ENCODE data around the gene STAMBP.
"Not testable (repeated sequence)": the region's sequence is repeated elsewhere in the genome, so short reads cannot be mapped to it uniquely, and the experiment has no call there.

Gene STAMBP
- total RNA-seq, result 23.9 to 45.3 (median 37.9) reads per million in 18 experiments

DNA sequence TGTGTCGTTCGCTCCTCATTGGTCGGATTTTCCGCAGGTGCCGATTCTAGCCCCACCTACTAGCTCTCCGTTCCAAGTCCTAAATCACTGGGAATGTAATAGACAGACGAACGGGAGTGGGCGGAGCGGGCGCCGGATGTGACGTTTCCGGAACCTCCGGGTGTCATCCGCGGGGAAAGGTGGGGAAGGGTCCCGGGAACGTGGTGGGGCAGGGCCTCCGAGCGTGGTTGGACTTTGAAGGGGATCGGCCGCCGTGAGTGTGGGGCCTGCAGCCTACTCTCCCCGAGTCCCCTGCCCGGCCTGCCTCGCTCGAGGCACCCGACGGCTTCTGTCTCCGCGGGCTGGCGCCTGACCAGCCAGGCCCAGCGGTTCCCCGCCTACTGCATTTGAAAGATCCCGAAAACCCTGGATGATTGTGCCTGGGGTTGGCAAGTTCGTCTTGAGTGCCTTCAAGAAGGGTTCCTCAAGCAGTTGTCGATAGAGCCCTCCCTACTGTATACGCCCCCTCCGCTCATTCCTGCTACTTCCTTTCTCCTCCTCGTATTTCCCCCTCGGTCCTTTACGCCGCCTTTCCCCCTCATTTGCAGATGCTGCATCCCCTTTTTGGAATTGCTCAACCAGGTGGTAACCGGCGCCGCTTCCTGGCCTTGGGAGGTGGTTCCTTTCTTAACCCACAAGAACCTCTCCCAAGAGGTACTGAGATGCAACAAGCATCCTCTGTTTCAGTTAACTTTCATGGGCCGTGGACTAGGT is at the start of gene STAMBP:
TSS of gene STAMBP (plus strand) at position 144 of the 753 bp plus-strand sequence. CDS start 1,896 bp downstream, outside the sequence.
- DNase-seq, result peak; percentile 98

DNA sequence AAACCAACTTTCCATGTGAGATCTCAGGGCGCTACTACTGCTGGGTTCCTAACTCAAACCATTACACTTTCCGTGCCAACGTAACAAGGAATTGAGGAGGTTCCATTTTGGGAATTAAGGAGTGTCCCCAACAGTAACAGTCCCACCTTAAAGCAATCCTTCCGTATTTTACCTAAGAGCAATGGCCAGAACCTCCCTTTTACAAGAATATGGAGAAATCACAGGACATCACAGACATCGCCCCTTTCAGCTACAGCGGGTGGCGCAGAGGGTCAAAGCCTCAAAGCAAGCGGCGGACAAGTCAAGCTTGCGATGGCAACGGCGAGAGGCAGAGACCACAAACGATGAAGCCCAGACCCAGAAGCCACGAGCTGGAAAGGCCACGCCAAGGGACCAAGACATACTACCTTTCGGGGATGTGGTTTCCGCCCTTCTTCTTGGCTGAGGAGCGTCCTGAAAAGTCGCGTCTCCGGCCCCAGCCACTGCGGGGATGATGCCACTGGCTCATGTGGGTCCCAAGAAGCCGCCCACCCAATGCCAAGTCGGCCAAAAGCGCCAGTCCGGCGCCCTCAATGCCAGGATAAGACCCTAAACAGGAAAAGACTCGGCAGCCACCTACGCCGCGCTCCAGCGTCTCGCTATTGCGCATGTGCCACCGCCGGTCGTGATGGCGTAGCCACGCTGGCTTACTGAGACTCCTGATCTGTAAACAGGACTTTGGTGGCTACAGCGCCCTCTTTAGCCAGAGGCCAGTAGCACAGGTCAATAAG is 49.1 kb upstream of the STAMBP start, which contains the start of gene DUSP11:
TSS of gene DUSP11 (minus strand) at position 637 of the 770 bp plus-strand sequence. CDS start at position 508, 129 bp downstream.
- peak; percentile 99 to 100 for DNase-seq

DNA sequence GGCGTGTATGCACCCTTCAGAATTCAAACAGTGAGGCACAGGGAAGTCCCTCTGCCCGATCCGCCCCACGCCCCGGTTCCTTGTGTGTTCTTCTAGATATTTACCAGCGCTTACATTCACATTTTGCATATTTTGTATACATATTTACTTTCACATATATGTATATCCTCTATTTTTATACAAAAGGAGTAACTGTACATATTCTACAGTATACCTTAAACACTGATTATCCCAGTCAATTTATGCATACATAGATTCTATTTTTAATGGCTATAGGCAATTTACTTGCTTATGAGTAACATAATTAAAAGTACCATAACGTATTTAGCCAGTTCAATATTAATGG is 48.6 kb upstream of the STAMBP start:
- DNase-seq, result no peak

- DNase-seq, result not testable (repeated sequence)
Observed at GRCh38 chr2:73783402-73783801, 45.4 kb upstream of the STAMBP start.

DNA sequence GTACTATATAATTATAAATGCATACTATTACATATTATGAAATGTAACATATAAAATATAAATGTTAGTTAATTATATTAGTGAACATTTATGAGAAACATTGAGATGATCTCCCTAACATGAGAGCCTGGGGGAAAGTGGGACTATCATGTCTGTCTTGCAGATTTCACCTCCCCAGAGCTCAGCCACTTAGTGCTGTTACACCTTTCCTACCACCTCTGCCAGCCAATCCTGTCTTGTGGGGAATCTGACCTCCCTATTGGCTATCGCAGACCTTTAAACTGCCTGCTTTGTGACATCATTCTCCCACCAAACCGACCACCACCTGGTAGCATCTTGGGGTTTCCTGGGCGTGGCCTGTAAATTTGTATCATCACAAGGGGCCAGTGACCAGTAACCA is 44.9 kb upstream of the STAMBP start, which contains the start of gene C2orf78:
TSS of gene C2orf78 (plus strand) at position 301 of the 400 bp plus-strand sequence. CDS start 127 bp downstream, outside the sequence.
- DNase-seq, result not testable (repeated sequence)

- DNase-seq, result no peak
Observed at GRCh38 chr2:73811878-73812277, 16.9 kb upstream of the STAMBP start.

DNA sequence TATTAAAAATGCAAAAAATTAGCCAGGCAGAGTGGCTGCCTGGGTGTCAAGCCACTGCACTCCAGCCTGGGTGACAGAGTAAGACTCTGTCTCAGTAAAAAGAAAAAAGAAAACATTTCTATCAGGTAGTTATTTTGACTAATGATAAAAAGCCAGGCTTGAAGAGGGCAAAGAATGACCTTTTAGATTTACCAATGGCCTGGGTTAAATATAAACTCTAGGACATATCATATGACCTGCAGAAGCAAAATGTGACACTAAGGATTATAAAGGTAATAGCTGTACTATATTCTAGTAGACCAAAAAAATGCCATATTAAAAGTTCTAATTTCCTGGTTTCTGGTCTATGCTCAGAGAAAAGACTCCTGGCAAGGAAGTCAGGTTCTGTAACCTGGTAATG is 16.1 kb upstream of the STAMBP start:
- DNase-seq, result no peak

GRCh38 chr2:73818296-73818695 is 10.5 kb upstream of the STAMBP start:
- no peak for DNase-seq

DNA sequence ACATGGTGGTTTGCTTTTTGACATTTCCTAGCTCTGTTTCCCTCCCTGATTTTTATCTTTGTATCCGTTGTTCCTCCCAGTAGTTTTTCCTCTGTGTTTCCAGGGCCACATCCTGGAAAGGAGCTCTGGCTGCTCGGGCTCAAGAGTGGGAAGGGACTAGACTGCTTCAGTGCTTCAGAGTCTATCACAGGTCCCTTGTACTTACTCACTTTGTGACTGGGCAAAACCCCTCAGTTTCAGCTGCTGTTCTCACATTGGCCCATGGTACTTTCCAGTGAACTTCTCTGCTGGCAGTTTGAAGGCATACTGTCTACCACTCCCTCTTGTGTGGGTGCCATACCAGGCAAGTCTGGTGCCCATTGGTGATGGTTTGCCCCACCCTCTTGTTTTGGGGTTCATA is 7.5 kb upstream of the STAMBP start:
- no peak for DNase-seq

DNA sequence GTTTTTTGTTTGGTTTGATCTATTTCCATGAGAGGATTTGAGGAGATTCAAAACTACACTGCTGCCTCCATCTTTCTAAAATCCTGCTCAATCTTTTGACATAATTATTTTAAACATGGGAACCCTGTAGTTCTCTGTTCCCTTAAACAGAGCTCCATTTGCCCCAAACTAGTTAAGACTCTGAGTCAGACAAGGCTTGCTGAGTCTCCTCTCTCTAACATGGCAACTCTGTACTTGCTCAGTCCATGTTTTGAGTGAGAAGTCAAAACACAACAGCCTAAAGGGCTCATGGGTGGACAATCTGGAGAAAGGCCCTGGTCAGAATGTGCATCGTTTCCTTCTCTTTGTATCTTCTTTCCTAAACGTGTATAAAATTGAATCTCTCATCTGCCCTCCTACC is 7.1 kb upstream of the STAMBP start:
- DNase-seq, result no peak

- DNase-seq, result no peak
Observed at GRCh38 chr2:73822276-73822675, 6.5 kb upstream of the STAMBP start.

GRCh38 chr2:73822991-73823390 is 5.8 kb upstream of the STAMBP start:
- no peak for DNase-seq

DNA sequence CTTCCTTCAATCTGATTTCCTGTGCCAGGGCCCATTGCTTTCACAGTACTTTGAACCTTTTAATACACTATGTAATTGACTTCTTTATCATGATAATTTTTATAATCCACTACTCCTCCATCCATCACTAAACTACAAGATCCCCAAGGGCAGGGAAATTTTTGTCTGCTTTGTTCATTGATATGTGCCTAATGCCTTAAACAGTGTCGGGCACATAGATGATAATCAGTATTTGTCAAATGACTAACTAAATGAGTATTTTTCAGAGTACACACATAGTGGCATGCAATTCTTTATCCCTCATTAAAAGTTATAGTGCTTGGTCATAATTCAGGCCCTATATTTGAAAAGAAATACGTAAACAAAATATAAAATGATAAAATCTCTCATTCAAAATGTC is 5.3 kb upstream of the STAMBP start:
- no peak for DNase-seq

GRCh38 chr2:73823916-73824523 is 4.7 kb upstream of the STAMBP start:
- DNase-seq, result peak; percentile 76 to 79

DNA sequence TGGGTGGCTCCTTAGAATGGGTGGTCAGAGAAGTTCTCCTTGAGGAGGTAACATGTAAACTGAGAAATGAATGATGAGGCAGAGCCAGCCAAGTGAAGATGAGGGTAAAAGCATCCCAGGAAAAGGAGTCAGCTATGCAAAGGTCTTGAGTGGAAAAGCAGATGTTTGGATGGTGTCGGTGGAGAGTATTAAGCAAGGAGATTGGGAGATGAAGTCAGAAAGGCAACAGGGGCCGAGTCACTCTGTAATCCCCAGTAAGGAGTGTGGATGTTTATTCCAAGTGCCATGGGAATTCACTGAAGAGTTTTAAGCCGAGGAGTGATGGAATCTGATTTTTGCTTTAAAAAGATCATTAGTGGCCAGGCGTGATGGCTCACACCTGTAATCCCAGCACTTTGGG is 3.4 kb upstream of the STAMBP start:
- no peak for DNase-seq

DNA sequence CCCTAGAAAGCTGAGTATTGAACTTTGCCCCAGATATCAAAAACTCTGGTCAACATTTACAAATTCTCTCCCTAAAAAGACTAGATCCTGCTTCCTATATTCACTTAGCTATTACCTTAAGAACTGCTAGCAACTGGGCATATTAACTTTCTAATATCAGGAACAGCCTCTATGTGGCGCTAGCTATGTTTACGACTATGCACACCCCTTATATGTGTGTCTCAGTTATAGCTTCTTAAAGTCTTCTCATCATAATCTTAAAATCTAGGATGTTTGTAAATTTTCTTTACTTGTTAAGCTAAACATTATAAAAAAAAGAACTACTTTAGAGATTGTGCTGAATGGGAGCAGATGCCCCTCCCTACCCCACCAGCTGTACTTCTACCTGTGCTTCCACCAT is 1.7 kb upstream of the STAMBP start:
- DNase-seq, result peak; percentile 54 to 66

- DNase-seq, result no peak
Observed at GRCh38 chr2:73827660-73828388, 937 bp upstream of the STAMBP start.

GRCh38 chr2:73828389-73828817 is 358 bp upstream of the STAMBP start:
- no peak for DNase-seq

DNA sequence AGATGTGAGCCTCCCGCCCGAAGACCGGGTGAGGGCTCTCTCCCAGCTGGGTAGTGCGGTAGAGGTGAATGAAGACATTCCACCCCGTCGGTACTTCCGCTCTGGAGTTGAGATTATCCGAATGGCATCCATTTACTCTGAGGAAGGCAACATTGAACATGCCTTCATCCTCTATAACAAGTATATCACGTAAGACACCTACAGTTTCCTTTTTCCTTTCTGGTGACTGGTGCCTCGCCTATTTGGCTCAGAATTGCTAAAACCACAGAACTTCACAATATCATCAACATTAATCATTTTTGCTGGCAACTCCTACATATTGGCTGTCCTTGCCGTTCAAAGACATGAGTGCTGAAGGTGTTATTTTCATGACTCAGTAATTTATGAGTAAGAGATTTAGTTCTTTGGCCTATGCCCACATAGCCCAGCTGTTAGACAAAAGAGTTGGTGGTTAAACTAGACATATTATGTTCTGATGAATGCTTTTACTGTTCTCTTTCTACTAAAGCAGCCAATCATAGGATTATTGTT is 2.2 kb downstream of the STAMBP start:
- peak; percentile 44 to 58 for DNase-seq

DNA sequence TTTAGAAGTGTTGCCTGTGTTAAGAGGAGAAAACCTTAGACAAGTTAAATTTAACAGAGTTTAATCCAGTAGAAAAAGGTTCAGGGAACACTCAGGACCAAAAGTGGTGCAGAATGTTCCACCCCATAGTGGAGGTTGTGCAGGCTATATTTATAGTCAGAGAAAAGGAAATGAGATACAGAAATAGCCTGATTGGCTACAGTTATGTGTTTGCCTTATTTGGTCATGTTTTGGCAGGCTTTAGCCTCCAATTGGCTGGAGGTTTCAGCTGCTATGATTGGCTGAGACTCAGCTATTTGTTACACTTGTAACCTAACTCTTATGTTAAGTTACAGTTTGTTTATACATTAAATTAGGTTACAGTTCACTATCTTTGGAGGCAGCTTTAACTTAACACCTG is 4.2 kb downstream of the STAMBP start:
- no peak for DNase-seq

GRCh38 chr2:73836141-73836943 is 7.6 kb downstream of the STAMBP start:
- no peak for DNase-seq

All from inflammatory macrophage (primary cell).